Retinal pigment epithelial cell (primary cell): ENCODE data around the gene SERPINB12.

ENCODE experiments used
- DNase-seq: peaks from one replicate; pipeline ENCODE4 v3.0.0-alpha.2; 2010; ENCODE audit warnings: low read depth
- H3K4me3 ChIP-seq: 2 replicates; pipeline ENCODE4 v1.5.1; 2011; ENCODE audit warnings: mild to moderate bottlenecking, low read length, control low read depth, moderate library complexity
- TF ChIP-seq, protein P1 (sequence below): conservative IDR thresholded peaks from 2 replicates; pipeline ENCODE4 v1.5.1; 2011; ENCODE audit warnings: low read depth, low read length, control low read depth, inconsistent platforms

SERPINB12 gene

DNA sequence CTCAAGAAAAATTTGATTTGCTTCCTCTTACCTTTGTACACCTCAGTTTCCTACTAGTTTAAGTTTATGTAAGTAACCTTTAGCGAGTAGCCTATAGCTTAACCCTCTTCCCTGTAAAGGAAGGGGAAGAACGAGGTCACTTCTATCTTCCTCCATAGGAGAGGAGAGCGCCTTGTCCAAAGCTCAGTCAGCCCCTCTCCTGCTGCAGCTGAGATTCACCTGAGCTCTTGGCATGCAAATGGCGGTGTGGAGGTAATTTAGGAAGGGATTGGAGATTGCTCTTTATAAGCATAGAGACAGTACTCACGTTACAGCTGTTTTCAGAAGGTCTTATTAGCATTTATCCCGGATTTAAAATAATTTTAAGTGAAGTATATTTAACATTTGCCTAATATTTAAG lies 27.8 kb upstream of the SERPINB12 start:
- H3K4me3 ChIP-seq = no peak overlapping the region
- no peak for DNase-seq
- TF ChIP-seq, protein P1, sequence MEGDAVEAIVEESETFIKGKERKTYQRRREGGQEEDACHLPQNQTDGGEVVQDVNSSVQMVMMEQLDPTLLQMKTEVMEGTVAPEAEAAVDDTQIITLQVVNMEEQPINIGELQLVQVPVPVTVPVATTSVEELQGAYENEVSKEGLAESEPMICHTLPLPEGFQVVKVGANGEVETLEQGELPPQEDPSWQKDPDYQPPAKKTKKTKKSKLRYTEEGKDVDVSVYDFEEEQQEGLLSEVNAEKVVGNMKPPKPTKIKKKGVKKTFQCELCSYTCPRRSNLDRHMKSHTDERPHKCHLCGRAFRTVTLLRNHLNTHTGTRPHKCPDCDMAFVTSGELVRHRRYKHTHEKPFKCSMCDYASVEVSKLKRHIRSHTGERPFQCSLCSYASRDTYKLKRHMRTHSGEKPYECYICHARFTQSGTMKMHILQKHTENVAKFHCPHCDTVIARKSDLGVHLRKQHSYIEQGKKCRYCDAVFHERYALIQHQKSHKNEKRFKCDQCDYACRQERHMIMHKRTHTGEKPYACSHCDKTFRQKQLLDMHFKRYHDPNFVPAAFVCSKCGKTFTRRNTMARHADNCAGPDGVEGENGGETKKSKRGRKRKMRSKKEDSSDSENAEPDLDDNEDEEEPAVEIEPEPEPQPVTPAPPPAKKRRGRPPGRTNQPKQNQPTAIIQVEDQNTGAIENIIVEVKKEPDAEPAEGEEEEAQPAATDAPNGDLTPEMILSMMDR = no peak

DNA sequence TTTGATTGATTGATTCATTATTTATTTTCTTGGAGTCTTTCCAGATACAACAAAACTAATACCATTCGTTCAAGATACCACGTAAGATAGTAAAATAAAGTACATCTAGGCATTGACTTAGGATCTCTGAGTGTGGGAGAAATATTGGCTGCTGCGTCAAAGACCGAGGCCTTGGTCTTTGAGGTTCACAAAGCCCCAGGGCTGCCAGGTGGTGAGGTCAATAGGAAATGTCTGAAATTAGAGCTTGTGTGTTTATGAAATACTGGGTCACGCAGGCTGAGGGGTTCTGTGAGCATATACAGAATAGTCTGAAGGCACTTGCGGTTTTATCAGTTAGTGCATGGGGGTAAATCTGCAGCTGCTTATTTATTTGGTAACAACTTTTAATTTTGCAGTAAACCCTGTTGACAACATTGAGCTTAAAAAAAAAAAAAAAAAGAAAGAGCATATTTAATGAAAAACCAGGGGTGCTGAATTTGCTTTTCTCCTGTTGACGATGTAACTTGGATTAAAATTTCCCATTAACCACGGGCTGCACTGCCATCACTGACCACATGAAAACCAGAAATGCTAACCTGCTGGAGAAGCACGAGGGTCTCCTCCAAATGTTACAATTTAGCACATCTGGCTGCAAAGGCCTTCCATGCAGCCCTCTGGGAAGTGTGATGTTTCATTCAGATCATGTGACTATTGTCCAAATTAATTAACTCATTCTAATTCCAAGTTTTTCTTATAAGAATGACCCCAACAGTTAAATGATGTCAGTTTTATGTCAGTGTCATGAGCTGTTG lies 27.1 kb upstream of the SERPINB12 start:
- DNase-seq = no peak
- TF ChIP-seq, protein P1 = no peak

DNA sequence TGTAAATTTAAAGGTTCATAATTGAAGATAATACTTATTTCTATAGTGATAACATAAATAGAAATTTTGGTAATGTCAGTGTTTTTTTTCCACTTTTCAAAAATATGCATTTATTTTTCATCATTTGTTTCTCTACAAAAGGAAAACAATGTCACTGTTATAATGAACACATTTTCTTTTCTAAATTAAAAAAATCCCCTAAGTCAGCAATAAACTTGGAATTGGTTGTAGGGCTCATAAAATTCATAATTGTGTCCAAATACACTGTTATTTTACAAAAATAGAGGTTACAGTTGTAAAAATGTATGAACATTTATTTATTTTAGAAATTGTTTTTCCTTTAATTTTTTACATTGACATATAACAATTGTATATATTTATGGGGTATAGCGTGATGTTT lies 26.4 kb upstream of the SERPINB12 start:
- no peak for DNase-seq
- H3K4me3 ChIP-seq = no peak overlapping the region
- TF ChIP-seq, protein P1 = no peak

More for the DNA sequence above, 27.1 kb upstream of the SERPINB12 start:
- H3K4me3 ChIP-seq = no peak overlapping the region

DNA sequence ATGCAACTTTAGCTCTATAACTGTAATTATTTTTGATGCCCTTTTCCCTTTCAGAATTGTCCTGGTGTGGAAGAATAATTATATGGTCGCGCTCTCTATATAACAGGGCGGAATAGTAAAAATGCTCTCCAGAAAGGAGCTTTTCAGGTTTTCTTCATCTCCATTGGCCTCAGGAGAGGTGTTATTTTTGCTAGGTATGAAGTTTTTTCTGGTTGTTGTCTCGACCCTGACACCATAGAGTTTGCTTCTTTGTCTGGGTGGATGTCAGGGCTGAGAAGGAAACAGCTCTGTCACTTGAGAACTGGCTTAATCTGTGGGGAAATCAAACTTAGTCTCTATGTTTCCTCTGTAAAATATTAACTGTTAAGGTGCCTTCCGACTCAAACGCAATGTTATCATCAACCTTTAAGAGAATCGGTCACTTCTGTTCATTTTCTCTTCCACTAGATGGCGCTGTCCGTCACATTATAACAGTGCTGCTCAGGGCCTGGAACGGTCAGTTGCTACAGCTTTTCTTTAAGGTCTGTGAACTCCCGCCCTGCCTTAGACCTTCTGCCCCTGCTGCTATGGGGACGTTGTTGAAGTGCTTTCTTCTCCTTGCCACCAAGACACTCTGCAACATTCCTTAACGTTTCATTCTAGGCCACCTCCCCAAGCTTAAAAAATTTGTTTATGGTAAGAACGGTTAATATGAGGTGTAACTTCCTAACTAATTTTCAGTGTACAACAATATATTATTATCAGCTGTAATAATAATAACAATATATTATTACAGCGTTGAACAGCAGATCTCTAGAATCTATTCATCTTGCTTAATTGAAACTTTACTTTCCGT lies 23.8 kb upstream of the SERPINB12 start:
- no peak overlapping the region for H3K4me3 ChIP-seq
- TF ChIP-seq, protein P1 = peak; percentile 59
- DNase-seq = peak; percentile 28

GRCh38 chr18:63520053-63520685 lies 22.0 kb upstream of the SERPINB12 start:
- TF ChIP-seq, protein P1 = no peak
- no peak for DNase-seq
- H3K4me3 ChIP-seq = no peak overlapping the region

GRCh38 chr18:63523660-63524059 lies 18.5 kb upstream of the SERPINB12 start:
- DNase-seq = no peak
- no peak overlapping the region for H3K4me3 ChIP-seq
- TF ChIP-seq, protein P1 = peak; percentile 2
